Activated CD4-positive, alpha-beta T cell treated with anti-CD3 and anti-CD28 coated beads for 36 hours (primary cell): Measurements from ENCODE around the gene DMTF1. TPM values are rescaled to one million over a fixed set of nuclear protein-coding genes. Genes with fewer than 3 reads are reported as not detected.
A peak's percentile ranks its signal among the peaks of the same experiment; 100 is the strongest.

Experiments used
- ATAC-seq: fragments of 200-7000 bp; cut with Tn5 transposase; one replicate; pipeline ENCODE4 v1.10.0; 2021; ENCODE audit warnings: mild to moderate bottlenecking, moderate library complexity
- CTCF ChIA-PET: fragments of 350-600 bp; sonication (Branson Sonifier 250); formaldehyde crosslinking; loops from one replicate; lab custom pipeline; 2021; ENCODE audit warnings: antibody characterized with exemption; lab: Charles Lee
- POLR2A ChIA-PET: fragments of 350-600 bp; sonication (Branson Sonifier 250); formaldehyde crosslinking; loops from one replicate; lab custom pipeline; 2021; ENCODE audit warnings: antibody characterized with exemption, inconsistent platforms; lab: Charles Lee
- DNase-seq: peaks from one replicate; pipeline ENCODE4 v3.0.0-alpha.2; 2020
- H3K27ac Mint-ChIP-seq: one replicate; pipeline ENCODE4 v1.8.0; 2021; ENCODE audit warnings: mixed read lengths
- H3K27me3 Mint-ChIP-seq: one replicate; pipeline ENCODE4 v1.8.0; 2021; ENCODE audit warnings: mixed read lengths
- H3K36me3 Mint-ChIP-seq: one replicate; pipeline ENCODE4 v1.8.0; 2021; ENCODE audit warnings: low read depth, mixed read lengths
- H3K4me1 Mint-ChIP-seq: one replicate; pipeline ENCODE4 v1.8.0; 2021; ENCODE audit warnings: mixed read lengths
- H3K4me3 Mint-ChIP-seq: one replicate; pipeline ENCODE4 v1.8.0; 2021; ENCODE audit warnings: mild to moderate bottlenecking, moderate library complexity, mixed read lengths
- H3K9me3 Mint-ChIP-seq: one replicate; pipeline ENCODE4 v1.8.0; 2021; ENCODE audit warnings: low read depth, mixed read lengths
- intact Hi-C, 2 experiments: fragments of 100-400 bp; cut with DNase I in 1 of 2; cut with micrococcal nuclease in 1 of 2; formaldehyde crosslinking; loops; one replicate each; pipeline versions ENCODE4 v1.14.2 to v1.15.1; 2022 to 2024; cut with DNase I, micrococcal nuclease
- total RNA-seq, 2 experiments: library from RNA; stranded (reverse); gene quantifications; one replicate each; pipeline ENCODE4 v1.2.3, GENCODE V29; 2021

Gene DMTF1
- total RNA-seq, 2 experiments from 2014 or later, result 60.4 to 64.9 TPM

GRCh38 chr7:87213252-87213651 is 61.0 kb downstream of the DMTF1 start:
- Mint-ChIP-seq H3K9me3 (peaks cover 3% of the 10 kb centered on the region), H3K4me3 (peak overlapping the region; percentile 43), H3K4me1 (peaks cover 88% of the 10 kb centered on the region), H3K36me3 (peaks cover 47% of the 10 kb centered on the region), H3K27me3 (no peaks in the 10 kb centered on the region), H3K27ac (peak overlapping the region; percentile 96)
- ATAC-seq, result no peak
- POLR2A ChIA-PET, result interaction anchor here (1.0 to 1.6 kb wide), 4 partner anchors 8 to 61 kb away, joined by 3 to 8 read pairs (median 4); partner anchors contain the start of gene DMTF1
- DNase-seq, result no peak
- CTCF ChIA-PET, result interaction anchor here (0.6 to 1.6 kb wide), 7 partner anchors 10 to 286 kb away, joined by 3 to 8 read pairs (median 4); no protein-coding TSS in a partner anchor
- intact Hi-C loops, result loop anchor here in 1 of 2 experiments (1.0 kb wide), 1 partner anchor 9 kb away; no protein-coding TSS in a partner anchor

GRCh38 chr7:87213811-87214210 is 61.6 kb downstream of the DMTF1 start:
- CTCF ChIA-PET, result interaction anchor here (0.6 to 1.6 kb wide), 6 partner anchors 11 to 581 kb away, joined by 3 to 8 read pairs (median 3); no protein-coding TSS in a partner anchor
- H3K4me1 Mint-ChIP-seq, result peaks cover 82% of the 10 kb centered on the region
- H3K9me3 Mint-ChIP-seq, result no peaks in the 10 kb centered on the region
- H3K4me3 Mint-ChIP-seq, result peak overlapping the region; percentile 41
- DNase-seq (no peak), ATAC-seq (no peak)
- POLR2A ChIA-PET, result interaction anchor here (1.0 to 1.3 kb wide), 3 partner anchors 9 to 62 kb away, joined by 3 to 5 read pairs (median 4); partner anchors contain the start of gene DMTF1
- no peaks in the 10 kb centered on the region for H3K27me3 Mint-ChIP-seq
- intact Hi-C loops, result loop anchor here in 1 of 2 experiments (1.0 kb wide), 1 partner anchor 10 kb away; no protein-coding TSS in a partner anchor
- H3K36me3 Mint-ChIP-seq, result peaks cover 47% of the 10 kb centered on the region
- peak overlapping the region; percentile 96 for H3K27ac Mint-ChIP-seq

DNA sequence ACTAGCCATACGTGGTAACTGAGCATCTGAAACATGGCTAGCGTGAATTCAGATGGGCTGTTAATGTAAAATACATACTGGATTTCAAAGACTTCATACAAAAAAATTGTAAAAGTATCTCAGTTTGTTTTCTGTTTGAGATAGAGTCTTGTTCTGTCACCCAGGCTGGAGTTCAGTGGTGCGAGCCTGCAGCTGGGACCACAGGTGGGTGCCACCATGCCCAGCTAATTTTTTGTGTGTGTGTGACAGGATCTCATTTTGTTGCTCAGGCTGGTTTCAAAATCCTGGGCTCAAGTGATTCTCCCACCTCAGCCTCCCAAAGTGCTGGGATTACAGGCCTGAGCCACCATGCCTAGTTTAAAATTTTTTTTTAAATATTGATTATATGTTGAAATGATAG is 62.8 kb downstream of the DMTF1 start:
- Mint-ChIP-seq H3K27ac (peak overlapping the region; percentile 96), H3K27me3 (no peaks in the 10 kb centered on the region), H3K4me1 (peaks cover 71% of the 10 kb centered on the region), H3K9me3 (no peaks in the 10 kb centered on the region), H3K4me3 (no peak overlapping the region), H3K36me3 (peaks cover 50% of the 10 kb centered on the region)
- CTCF ChIA-PET, result interaction anchor here (0.7 to 1.4 kb wide), 4 partner anchors 11 to 235 kb away, joined by 3 to 8 read pairs (median 3); no protein-coding TSS in a partner anchor
- POLR2A ChIA-PET, result no interaction called here
- ATAC-seq (no peak), DNase-seq (no peak)
- intact Hi-C loops, result loop anchor here in 1 of 2 experiments (5.0 kb wide), 1 partner anchor 283 kb away; no protein-coding TSS in a partner anchor

DNA sequence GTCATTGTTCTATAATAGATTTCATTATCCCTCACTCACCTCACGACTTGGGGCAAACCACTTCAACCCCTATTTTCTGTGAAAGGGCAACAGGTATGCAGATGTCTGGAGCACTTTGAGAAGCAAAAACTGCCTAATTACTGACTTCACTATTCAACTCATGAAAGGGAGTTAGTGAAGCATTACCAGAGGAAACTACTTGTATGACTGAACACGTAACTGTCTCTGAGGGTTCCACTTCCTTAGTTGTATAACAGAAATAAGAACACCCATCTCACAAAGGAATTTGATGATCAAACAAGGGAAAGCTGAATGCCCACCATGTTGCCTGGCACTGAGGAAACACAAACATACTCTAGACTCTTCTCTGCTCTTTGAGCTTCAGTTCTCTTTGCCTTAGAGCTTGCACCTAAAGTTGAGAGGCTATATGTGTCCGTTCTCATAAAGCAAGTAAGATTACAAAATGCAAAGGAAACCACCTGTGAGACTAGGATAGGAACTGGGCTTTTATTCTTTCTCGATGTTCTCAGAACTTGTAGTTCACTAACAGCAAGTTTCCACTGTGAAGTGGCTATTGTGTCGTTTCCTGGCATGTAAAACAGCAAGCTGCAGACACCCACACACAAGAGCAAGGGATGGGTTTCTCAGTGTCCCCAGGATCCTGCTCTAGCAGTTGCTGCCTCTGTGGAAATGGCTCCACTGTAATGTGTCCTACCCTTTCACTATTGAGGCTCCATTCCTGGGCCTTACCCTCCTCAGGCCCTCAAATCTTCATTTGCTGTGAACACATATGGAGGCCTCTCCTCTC is 64.7 kb downstream of the DMTF1 start:
- ATAC-seq, result peak; percentile 54
- intact Hi-C loops, result loop anchor here (1.0 to 5.0 kb wide), 3 partner anchors 13 to 285 kb away; no protein-coding TSS in a partner anchor
- H3K36me3 Mint-ChIP-seq, result peaks cover 44% of the 10 kb centered on the region
- H3K27me3 Mint-ChIP-seq, result peaks cover 3% of the 10 kb centered on the region
- no peaks in the 10 kb centered on the region for H3K9me3 Mint-ChIP-seq
- peaks cover 59% of the 10 kb centered on the region for H3K4me1 Mint-ChIP-seq
- ChIA-PET CTCF (interaction anchor here (0.9 to 2.6 kb wide), 7 partner anchors 14 to 69 kb away, joined by 3 to 12 read pairs (median 4); partner anchors contain the start of gene DMTF1), POLR2A (interaction anchor here (0.5 to 1.7 kb wide), 6 partner anchors 13 to 334 kb away, joined by 3 to 13 read pairs (median 4); partner anchors contain the start of gene DMTF1)
- peak; percentile 71 for DNase-seq
- H3K27ac Mint-ChIP-seq, result peak overlapping the region; percentile 98
- peak overlapping the region; percentile 97 for H3K4me3 Mint-ChIP-seq

DNA sequence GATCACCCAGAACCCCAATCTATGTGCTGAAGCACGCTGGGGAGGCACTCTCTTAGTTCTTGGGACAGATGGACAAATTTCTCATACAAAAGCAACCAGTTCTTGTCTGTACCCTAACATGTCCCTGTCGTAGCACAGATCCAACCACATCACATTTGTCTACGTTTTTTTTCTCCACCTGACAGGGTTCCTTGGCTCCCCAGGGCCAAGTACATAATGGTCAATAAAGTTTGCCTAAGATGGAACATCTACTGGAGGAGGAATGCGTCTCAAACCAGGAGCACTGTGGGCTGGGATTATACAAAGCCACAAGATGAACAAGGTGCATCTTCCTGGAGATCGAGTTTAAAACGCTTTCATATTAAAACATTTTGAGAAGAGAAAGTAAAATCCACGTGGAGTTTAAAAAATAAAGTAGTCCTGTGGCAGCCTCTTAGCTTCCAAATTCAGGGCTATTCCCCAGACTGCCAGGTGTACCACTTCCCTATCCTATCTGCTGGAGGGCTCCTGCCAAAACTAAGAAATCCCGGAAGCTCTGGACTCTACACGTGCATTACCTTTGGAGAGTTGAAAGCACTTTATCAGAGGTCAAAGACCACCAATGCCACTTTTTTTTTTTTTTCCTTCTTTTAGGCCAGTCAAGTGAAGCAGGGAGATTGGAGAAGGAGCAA is 65.9 kb downstream of the DMTF1 start:
- Mint-ChIP-seq H3K4me3 (peak overlapping the region; percentile 97), H3K27me3 (peaks cover 3% of the 10 kb centered on the region), H3K27ac (peak overlapping the region; percentile 98), H3K4me1 (peaks cover 47% of the 10 kb centered on the region), H3K36me3 (peaks cover 43% of the 10 kb centered on the region), H3K9me3 (no peaks in the 10 kb centered on the region)
- DNase-seq (no peak), ATAC-seq (no peak)
- intact Hi-C loops, result loop anchor here in 1 of 2 experiments (2.0 to 5.0 kb wide), 2 partner anchors 239 to 286 kb away; no protein-coding TSS in a partner anchor
- CTCF ChIA-PET, result interaction anchor here (1.1 to 2.6 kb wide), 6 partner anchors 15 to 68 kb away, joined by 3 to 12 read pairs (median 5); partner anchors contain the start of gene DMTF1
- POLR2A ChIA-PET, result interaction anchor here (1.1 to 1.7 kb wide), 3 partner anchors 17 to 66 kb away, joined by 4 to 13 read pairs (median 7); partner anchors contain the start of gene DMTF1

GRCh38 chr7:87218796-87219544 is 66.7 kb downstream of the DMTF1 start:
- Mint-ChIP-seq H3K4me1 (peaks cover 40% of the 10 kb centered on the region), H3K27ac (peak overlapping the region; percentile 98)
- ATAC-seq, result peak; percentile 0

DNA sequence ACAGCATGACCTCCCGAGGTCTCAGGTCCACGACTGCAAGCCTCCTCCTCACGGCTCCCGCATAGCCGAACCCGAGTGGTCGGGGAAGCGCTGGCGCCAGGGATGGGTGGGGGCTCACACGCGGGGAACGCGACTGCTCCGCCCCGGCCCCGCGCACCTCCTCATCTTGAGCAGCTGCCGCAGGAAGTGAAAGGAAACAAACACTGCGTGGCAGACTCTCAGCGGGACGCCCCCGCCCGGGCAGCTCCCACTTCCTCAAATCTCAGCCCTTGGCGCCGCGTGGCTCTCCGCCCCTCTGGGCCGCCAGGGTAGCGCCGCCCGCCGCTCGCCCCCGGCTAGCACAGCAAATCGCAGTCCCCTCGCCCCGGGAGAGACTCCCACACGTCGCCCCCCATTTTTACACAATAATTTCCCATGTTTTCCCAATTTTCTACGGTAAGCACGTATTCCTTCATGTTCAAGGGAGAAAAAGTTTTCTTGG is 67.3 kb downstream of the DMTF1 start, which contains the start of gene TMEM243:
TSS of gene TMEM243 (minus strand) at position 188 of the 481 bp plus-strand sequence. CDS start 229 bp downstream, outside the sequence.
- Mint-ChIP-seq H3K9me3 (no peaks in the 10 kb centered on the region), H3K4me3 (peak within 1 kb of the TSS; percentile 97), H3K4me1 (peaks cover 33% of the 10 kb centered on the region), H3K27ac (peak within 1 kb of the TSS; percentile 98), H3K27me3 (peaks cover 3% of the 10 kb centered on the region), H3K36me3 (peaks cover 32% of the 10 kb centered on the region)
- intact Hi-C loops, result loop anchor here (1.0 to 5.0 kb wide), 10 partner anchors 18 to 657 kb away; partner anchors contain the start of genes CROT (in 2 of the 2), DBF4 (in 2 of the 2), ELAPOR2 (in 2 of the 2) and SLC25A40 (in 2 of the 2)
- peak; percentile 91 for DNase-seq
- ChIA-PET POLR2A (interaction anchor here (1.4 to 2.7 kb wide), 2 partner anchors 66 to 126 kb away, joined by 4 to 35 read pairs; partner anchors contain the start of genes CROT and DMTF1), CTCF (interaction anchor here (0.8 to 1.9 kb wide), 5 partner anchors 65 to 126 kb away, joined by 3 to 9 read pairs (median 4); partner anchors contain the start of genes CROT and DMTF1)
- ATAC-seq, result peak; percentile 47

More at GRCh38 chr7:87218796-87219544, 66.7 kb downstream of the DMTF1 start:
- peak; percentile 60 for DNase-seq
- Mint-ChIP-seq H3K36me3 (peaks cover 38% of the 10 kb centered on the region), H3K4me3 (peak overlapping the region; percentile 97), H3K9me3 (no peaks in the 10 kb centered on the region), H3K27me3 (peaks cover 3% of the 10 kb centered on the region)
- POLR2A ChIA-PET, result interaction anchor here (1.4 to 2.7 kb wide), 2 partner anchors 66 to 126 kb away, joined by 4 to 35 read pairs; partner anchors contain the start of genes CROT and DMTF1
- intact Hi-C loops, result loop anchor here in 1 of 2 experiments (1.0 to 5.0 kb wide), 2 partner anchors 287 to 657 kb away; partner anchors contain the start of genes DBF4 and SLC25A40
- CTCF ChIA-PET, result interaction anchor here (0.8 to 2.6 kb wide), 6 partner anchors 65 to 126 kb away, joined by 3 to 12 read pairs (median 4); partner anchors contain the start of genes CROT and DMTF1

GRCh38 chr7:87220026-87220733 is 67.9 kb downstream of the DMTF1 start:
- H3K36me3 Mint-ChIP-seq, result peaks cover 30% of the 10 kb centered on the region
- peaks cover 28% of the 10 kb centered on the region for H3K4me1 Mint-ChIP-seq
- ChIA-PET CTCF (interaction anchor here (0.9 to 1.9 kb wide), 4 partner anchors 28 to 120 kb away, joined by 3 to 9 read pairs (median 4); partner anchors contain the start of gene DMTF1), POLR2A (interaction anchor here (0.6 to 2.7 kb wide), 3 partner anchors 63 to 125 kb away, joined by 3 to 35 read pairs (median 4); partner anchors contain the start of genes CROT and DMTF1)
- H3K27ac Mint-ChIP-seq, result peak overlapping the region; percentile 98
- peak overlapping the region; percentile 97 for H3K4me3 Mint-ChIP-seq
- no peaks in the 10 kb centered on the region for H3K9me3 Mint-ChIP-seq
- ATAC-seq, result peak; percentile 60
- peaks cover 3% of the 10 kb centered on the region for H3K27me3 Mint-ChIP-seq
- DNase-seq, result peak; percentile 91
- intact Hi-C loops, result loop anchor here (1.0 to 5.0 kb wide), 8 partner anchors 17 to 657 kb away; partner anchors contain the start of genes CROT (in 2 of the 2), ELAPOR2 (in 2 of the 2), DBF4 (in 1 of the 2) and DMTF1 (in 1 of the 2)
